ENCODE data around the gene RELN.

DNA sequence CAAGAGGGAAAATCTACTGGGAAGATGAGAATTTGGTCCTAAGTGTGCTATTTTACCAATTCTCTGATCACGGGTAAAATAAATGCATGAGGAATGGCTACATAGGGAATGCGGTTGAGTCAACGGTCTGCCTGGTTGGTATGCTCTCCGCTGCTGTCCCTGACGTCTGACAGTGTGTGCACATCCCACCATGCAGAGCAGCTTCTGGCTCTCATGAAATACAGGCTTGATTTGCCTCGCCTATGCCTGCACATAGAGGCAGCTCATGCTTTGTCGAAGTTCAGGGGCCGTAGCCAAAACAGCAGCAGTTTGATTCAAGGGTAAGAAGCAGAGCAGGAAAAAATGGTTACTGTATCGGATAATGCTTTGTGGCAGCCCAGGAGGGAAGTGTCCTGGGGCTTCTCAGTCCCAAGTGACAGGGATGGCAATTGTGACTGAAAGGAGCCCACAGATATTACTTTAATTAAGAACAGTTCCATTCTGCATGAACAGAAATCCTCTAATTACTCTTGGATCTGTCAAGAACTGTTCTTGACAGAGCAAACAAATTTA lies 275.0 kb downstream of the RELN start:
- TF ChIP-seq, protein P1, sequence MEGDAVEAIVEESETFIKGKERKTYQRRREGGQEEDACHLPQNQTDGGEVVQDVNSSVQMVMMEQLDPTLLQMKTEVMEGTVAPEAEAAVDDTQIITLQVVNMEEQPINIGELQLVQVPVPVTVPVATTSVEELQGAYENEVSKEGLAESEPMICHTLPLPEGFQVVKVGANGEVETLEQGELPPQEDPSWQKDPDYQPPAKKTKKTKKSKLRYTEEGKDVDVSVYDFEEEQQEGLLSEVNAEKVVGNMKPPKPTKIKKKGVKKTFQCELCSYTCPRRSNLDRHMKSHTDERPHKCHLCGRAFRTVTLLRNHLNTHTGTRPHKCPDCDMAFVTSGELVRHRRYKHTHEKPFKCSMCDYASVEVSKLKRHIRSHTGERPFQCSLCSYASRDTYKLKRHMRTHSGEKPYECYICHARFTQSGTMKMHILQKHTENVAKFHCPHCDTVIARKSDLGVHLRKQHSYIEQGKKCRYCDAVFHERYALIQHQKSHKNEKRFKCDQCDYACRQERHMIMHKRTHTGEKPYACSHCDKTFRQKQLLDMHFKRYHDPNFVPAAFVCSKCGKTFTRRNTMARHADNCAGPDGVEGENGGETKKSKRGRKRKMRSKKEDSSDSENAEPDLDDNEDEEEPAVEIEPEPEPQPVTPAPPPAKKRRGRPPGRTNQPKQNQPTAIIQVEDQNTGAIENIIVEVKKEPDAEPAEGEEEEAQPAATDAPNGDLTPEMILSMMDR (tag by site-specific recombination; IDR thresholded peaks at IDR 0.05) = no peak
- TF ChIP-seq ZNF660 (tag by site-specific recombination; IDR thresholded peaks at IDR 0.05) = no peak
- no peak for TF ChIP-seq ZNF274 (IDR thresholded peaks at IDR 0.05; ENCODE audit: low read length)
- TF ChIP-seq ZNF274 (tag by site-specific recombination; IDR thresholded peaks at IDR 0.05; ENCODE audit: borderline replicate concordance) = no peak
- no peak for TF ChIP-seq RBAK (tag by site-specific recombination; IDR thresholded peaks at IDR 0.05)
- TF ChIP-seq, protein P2, sequence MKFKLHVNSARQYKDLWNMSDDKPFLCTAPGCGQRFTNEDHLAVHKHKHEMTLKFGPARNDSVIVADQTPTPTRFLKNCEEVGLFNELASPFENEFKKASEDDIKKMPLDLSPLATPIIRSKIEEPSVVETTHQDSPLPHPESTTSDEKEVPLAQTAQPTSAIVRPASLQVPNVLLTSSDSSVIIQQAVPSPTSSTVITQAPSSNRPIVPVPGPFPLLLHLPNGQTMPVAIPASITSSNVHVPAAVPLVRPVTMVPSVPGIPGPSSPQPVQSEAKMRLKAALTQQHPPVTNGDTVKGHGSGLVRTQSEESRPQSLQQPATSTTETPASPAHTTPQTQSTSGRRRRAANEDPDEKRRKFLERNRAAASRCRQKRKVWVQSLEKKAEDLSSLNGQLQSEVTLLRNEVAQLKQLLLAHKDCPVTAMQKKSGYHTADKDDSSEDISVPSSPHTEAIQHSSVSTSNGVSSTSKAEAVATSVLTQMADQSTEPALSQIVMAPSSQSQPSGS (tag by site-specific recombination; IDR thresholded peaks at IDR 0.05; ENCODE audit: low read depth) = no peak
- no peak for TF ChIP-seq SP2 (tag by site-specific recombination; IDR thresholded peaks at IDR 0.05)
- TF ChIP-seq ZBTB8A (tag by site-specific recombination; IDR thresholded peaks at IDR 0.05) = no peak
- no peak for TF ChIP-seq YY1 (tag by site-specific recombination; IDR thresholded peaks at IDR 0.05)
- TF ChIP-seq, protein P3, sequence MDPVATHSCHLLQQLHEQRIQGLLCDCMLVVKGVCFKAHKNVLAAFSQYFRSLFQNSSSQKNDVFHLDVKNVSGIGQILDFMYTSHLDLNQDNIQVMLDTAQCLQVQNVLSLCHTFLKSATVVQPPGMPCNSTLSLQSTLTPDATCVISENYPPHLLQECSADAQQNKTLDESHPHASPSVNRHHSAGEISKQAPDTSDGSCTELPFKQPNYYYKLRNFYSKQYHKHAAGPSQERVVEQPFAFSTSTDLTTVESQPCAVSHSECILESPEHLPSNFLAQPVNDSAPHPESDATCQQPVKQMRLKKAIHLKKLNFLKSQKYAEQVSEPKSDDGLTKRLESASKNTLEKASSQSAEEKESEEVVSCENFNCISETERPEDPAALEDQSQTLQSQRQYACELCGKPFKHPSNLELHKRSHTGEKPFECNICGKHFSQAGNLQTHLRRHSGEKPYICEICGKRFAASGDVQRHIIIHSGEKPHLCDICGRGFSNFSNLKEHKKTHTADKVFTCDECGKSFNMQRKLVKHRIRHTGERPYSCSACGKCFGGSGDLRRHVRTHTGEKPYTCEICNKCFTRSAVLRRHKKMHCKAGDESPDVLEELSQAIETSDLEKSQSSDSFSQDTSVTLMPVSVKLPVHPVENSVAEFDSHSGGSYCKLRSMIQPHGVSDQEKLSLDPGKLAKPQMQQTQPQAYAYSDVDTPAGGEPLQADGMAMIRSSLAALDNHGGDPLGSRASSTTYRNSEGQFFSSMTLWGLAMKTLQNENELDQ (tag by site-specific recombination; IDR thresholded peaks at IDR 0.05; ENCODE audit: low read depth) = no peak
- TF ChIP-seq, protein P4, sequence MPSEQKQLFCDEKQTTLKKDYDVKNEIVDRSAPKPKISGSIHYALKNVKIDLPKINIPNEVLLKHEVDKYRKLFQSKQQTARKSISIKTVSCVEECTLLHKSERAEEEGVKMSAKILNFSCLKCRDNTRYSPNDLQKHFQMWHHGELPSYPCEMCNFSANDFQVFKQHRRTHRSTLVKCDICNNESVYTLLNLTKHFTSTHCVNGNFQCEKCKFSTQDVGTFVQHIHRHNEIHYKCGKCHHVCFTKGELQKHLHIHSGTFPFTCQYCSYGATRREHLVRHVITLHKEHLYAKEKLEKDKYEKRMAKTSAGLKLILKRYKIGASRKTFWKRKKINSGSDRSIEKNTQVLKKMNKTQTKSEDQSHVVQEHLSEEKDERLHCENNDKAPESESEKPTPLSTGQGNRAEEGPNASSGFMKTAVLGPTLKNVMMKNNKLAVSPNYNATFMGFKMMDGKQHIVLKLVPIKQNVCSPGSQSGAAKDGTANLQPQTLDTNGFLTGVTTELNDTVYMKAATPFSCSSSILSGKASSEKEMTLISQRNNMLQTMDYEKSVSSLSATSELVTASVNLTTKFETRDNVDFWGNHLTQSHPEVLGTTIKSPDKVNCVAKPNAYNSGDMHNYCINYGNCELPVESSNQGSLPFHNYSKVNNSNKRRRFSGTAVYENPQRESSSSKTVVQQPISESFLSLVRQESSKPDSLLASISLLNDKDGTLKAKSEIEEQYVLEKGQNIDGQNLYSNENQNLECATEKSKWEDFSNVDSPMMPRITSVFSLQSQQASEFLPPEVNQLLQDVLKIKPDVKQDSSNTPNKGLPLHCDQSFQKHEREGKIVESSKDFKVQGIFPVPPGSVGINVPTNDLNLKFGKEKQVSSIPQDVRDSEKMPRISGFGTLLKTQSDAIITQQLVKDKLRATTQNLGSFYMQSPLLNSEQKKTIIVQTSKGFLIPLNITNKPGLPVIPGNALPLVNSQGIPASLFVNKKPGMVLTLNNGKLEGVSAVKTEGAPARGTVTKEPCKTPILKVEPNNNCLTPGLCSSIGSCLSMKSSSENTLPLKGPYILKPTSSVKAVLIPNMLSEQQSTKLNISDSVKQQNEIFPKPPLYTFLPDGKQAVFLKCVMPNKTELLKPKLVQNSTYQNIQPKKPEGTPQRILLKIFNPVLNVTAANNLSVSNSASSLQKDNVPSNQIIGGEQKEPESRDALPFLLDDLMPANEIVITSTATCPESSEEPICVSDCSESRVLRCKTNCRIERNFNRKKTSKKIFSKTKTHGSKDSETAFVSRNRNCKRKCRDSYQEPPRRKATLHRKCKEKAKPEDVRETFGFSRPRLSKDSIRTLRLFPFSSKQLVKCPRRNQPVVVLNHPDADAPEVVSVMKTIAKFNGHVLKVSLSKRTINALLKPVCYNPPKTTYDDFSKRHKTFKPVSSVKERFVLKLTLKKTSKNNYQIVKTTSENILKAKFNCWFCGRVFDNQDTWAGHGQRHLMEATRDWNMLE (tag by site-specific recombination; conservative IDR thresholded peaks at IDR 0.05; ENCODE audit: low read depth) = no peak
- no peak for TF ChIP-seq ZNF140 (tag by site-specific recombination; IDR thresholded peaks at IDR 0.05)

Data from HEK293 (cell line).